ENCODE measurements around the gene FNDC3B.

DNA sequence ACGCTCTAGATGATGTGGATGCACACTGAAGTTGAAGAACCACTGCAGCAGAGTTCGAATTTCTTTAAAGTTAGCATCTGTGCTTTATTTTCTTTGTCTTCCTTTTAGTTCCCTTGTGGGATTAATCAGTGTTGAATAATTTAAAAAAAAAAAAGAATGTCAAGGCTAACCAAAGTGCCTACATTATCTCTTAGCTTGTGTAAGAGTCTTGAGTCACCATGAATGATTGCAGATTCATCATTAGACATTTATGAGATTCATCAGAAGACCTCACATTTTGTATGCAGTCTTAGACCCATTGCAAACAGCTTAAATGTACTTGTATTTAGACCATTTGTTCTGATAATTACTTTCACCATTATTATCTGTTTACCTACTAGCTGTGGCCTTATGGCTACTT lies 182.2 kb downstream of the FNDC3B start:
- TF ChIP-seq, protein P1, sequence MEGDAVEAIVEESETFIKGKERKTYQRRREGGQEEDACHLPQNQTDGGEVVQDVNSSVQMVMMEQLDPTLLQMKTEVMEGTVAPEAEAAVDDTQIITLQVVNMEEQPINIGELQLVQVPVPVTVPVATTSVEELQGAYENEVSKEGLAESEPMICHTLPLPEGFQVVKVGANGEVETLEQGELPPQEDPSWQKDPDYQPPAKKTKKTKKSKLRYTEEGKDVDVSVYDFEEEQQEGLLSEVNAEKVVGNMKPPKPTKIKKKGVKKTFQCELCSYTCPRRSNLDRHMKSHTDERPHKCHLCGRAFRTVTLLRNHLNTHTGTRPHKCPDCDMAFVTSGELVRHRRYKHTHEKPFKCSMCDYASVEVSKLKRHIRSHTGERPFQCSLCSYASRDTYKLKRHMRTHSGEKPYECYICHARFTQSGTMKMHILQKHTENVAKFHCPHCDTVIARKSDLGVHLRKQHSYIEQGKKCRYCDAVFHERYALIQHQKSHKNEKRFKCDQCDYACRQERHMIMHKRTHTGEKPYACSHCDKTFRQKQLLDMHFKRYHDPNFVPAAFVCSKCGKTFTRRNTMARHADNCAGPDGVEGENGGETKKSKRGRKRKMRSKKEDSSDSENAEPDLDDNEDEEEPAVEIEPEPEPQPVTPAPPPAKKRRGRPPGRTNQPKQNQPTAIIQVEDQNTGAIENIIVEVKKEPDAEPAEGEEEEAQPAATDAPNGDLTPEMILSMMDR (IDR thresholded peaks at IDR 0.05): no peak
- no peak for TF ChIP-seq POLR2A (IDR thresholded peaks at IDR 0.05)

All from vagina (tissue), 2 donors.